ENCODE results near the gene TRIM63. TPM values are rescaled to one million over a fixed set of nuclear protein-coding genes. Genes with fewer than 3 reads are reported as not detected.

The TRIM63 gene
- total RNA-seq, 1 donor from 2014 or later = 203 TPM

GRCh38 chr1:26014179-26014578, 53.3 kb downstream of the TRIM63 start:
- no peak overlapping the region for H3K4me3 ChIP-seq
- no peaks in the 10 kb centered on the region for H3K9me3 ChIP-seq (replicated peaks)
- H3K27me3 ChIP-seq (ENCODE audit: low read depth) = no peaks in the 10 kb centered on the region
- no peaks in the 10 kb centered on the region for H3K36me3 ChIP-seq
- no peak for DNase-seq
- no peak overlapping the region for H3K27ac ChIP-seq (replicated peaks)
- intact Hi-C loops (cut with micrococcal nuclease) = no loop called here
- peaks cover 39% of the 10 kb centered on the region for H3K4me1 ChIP-seq
- TF ChIP-seq CTCF (IDR thresholded peaks at IDR 0.05; ENCODE audit: borderline replicate concordance) = no peak

GRCh38 chr1:26012864-26013263, 54.6 kb downstream of the TRIM63 start:
- Histone ChIP-seq H3K9me3 (replicated peaks) (no peaks in the 10 kb centered on the region), H3K4me3 (no peak overlapping the region), H3K36me3 (no peaks in the 10 kb centered on the region), H3K27me3 (ENCODE audit: low read depth) (no peaks in the 10 kb centered on the region), H3K27ac (replicated peaks) (no peak overlapping the region), H3K4me1 (peaks cover 27% of the 10 kb centered on the region)
- DNase-seq = no peak
- no peak for TF ChIP-seq CTCF (IDR thresholded peaks at IDR 0.05; ENCODE audit: borderline replicate concordance)
- intact Hi-C loops (cut with micrococcal nuclease) = no loop called here

GRCh38 chr1:26010825-26011224, 56.6 kb downstream of the TRIM63 start:
- Histone ChIP-seq H3K4me3 (no peak overlapping the region), H3K27ac (replicated peaks) (no peak overlapping the region), H3K4me1 (peaks cover 7% of the 10 kb centered on the region), H3K9me3 (replicated peaks) (no peaks in the 10 kb centered on the region), H3K36me3 (no peaks in the 10 kb centered on the region), H3K27me3 (ENCODE audit: low read depth) (no peaks in the 10 kb centered on the region)
- intact Hi-C loops (cut with micrococcal nuclease) = no loop called here
- no peak for TF ChIP-seq CTCF (IDR thresholded peaks at IDR 0.05; ENCODE audit: borderline replicate concordance)
- no peak for DNase-seq

GRCh38 chr1:26009796-26010447, 57.5 kb downstream of the TRIM63 start:
- Histone ChIP-seq H3K27me3 (ENCODE audit: low read depth) (no peaks in the 10 kb centered on the region), H3K4me1 (no peaks in the 10 kb centered on the region), H3K36me3 (no peaks in the 10 kb centered on the region), H3K4me3 (no peak overlapping the region), H3K9me3 (replicated peaks) (no peaks in the 10 kb centered on the region), H3K27ac (replicated peaks) (no peak overlapping the region)
- TF ChIP-seq CTCF (IDR thresholded peaks at IDR 0.05; ENCODE audit: borderline replicate concordance) = peak; percentile 9
- DNase-seq = no peak
- intact Hi-C loops (cut with micrococcal nuclease) = no loop called here

- intact Hi-C loops (cut with micrococcal nuclease) = no loop called here
- Histone ChIP-seq H3K36me3 (no peaks in the 10 kb centered on the region), H3K4me3 (no peak overlapping the region), H3K9me3 (replicated peaks) (no peaks in the 10 kb centered on the region), H3K27me3 (ENCODE audit: low read depth) (no peaks in the 10 kb centered on the region), H3K27ac (replicated peaks) (no peak overlapping the region), H3K4me1 (no peaks in the 10 kb centered on the region)
- no peak for DNase-seq
- no peak for TF ChIP-seq CTCF (IDR thresholded peaks at IDR 0.05; ENCODE audit: borderline replicate concordance)
Measured at GRCh38 chr1:26006710-26007109, 60.7 kb downstream of the TRIM63 start.

Measured in left ventricle myocardium inferior (tissue), 1 donor.